ENCODE data around the gene KAT5. TPM values are rescaled to one million over a fixed set of nuclear protein-coding genes. Genes with fewer than 3 reads are reported as not detected.
A peak's percentile ranks its signal among the peaks of the same experiment; 100 is the strongest.
"Not testable (repeated sequence)": the region's sequence is repeated elsewhere in the genome, so short reads cannot be mapped to it uniquely, and the experiment has no call there.

The KAT5 gene
- total RNA-seq, 1 donor from 2014 or later = 76.3 TPM

DNA sequence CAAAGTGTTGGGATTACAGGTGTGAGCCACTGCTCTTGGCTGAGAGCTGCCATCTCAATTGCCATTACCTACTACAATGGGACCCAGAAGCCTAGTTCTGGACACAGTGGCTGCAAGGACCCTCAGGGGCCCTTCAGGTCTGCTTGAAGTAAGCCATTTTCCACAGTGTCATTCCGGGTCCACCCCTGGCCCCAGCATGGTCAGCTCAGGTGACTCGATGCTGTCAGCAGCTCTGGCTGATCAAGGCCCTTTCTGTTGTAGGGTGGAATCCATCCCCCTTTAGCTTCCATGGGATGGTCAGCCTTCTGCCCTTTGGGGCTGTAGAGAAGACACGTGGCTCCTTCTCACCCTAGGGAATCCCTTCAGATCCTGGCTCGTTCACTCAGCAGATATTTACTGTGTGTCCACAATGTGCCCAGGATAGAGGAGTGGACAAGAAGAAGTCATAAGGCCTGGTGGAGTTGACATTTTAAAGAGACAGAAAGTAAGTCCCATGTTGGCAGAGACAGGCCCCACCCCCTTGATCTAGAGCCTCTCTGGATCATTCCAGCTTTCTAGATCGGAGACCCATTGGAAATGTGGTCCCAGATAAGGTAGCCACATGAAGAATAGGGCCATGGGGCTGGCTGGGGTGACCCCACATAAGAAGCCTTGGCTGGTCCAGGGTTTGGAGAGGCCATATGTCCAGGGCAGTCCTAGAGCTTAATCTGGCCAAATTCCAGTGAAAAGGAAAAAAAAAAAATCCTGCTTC is 15.1 kb upstream of the KAT5 start:
- Mint-ChIP-seq H3K4me1 (ENCODE audit: low read depth) (no peaks in the 10 kb centered on the region), H3K4me3 (ENCODE audit: low read depth) (no peak overlapping the region), H3K27me3 (ENCODE audit: low read depth) (peaks cover 7% of the 10 kb centered on the region), H3K36me3 (ENCODE audit: low read depth) (no peaks in the 10 kb centered on the region), H3K9me3 (no peaks in the 10 kb centered on the region), H3K27ac (no peak overlapping the region)
- intact Hi-C loops (cut with micrococcal nuclease) = no loop called here
- DNase-seq (ENCODE audit: low spot score) = no peak

- intact Hi-C loops (cut with micrococcal nuclease) = no loop called here
- H3K36me3 Mint-ChIP-seq (ENCODE audit: low read depth) = no peaks in the 10 kb centered on the region
- no peak overlapping the region for H3K4me3 Mint-ChIP-seq (ENCODE audit: low read depth)
- H3K4me1 Mint-ChIP-seq (ENCODE audit: low read depth) = no peaks in the 10 kb centered on the region
- DNase-seq (ENCODE audit: low spot score) = no peak
- H3K9me3 Mint-ChIP-seq = no peaks in the 10 kb centered on the region
- no peak overlapping the region for H3K27ac Mint-ChIP-seq
- peaks cover 12% of the 10 kb centered on the region for H3K27me3 Mint-ChIP-seq (ENCODE audit: low read depth)
Measured at GRCh38 chr11:65698205-65698604, 13.8 kb upstream of the KAT5 start.

DNA sequence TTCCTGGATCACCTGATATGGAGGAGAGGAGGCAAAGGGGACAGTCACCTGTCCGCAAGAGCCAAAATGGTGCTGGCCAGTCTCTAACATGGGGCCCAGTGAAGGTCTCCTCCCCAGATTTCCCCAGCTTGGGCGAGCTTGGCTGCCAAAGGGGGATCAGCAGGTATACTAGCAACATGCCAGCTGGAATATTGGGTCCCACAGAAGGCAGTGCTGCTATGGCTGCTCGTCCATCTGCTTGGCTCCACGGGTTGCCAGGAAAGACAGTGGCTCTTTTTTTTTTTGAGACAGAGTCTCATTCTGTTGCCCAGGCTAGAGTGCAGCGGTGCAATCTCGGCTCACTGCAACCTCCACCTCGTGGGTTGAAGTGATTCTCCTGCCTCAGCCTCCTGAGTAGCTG is 12.7 kb upstream of the KAT5 start:
- Mint-ChIP-seq H3K4me3 (ENCODE audit: low read depth) (no peak overlapping the region), H3K9me3 (no peaks in the 10 kb centered on the region), H3K27ac (no peak overlapping the region), H3K4me1 (ENCODE audit: low read depth) (no peaks in the 10 kb centered on the region), H3K36me3 (ENCODE audit: low read depth) (no peaks in the 10 kb centered on the region), H3K27me3 (ENCODE audit: low read depth) (peaks cover 13% of the 10 kb centered on the region)
- intact Hi-C loops (cut with micrococcal nuclease) = no loop called here
- no peak for DNase-seq (ENCODE audit: low spot score)

GRCh38 chr11:65700399-65700798 is 11.7 kb upstream of the KAT5 start:
- Mint-ChIP-seq H3K9me3 (no peaks in the 10 kb centered on the region), H3K27me3 (ENCODE audit: low read depth) (peaks cover 15% of the 10 kb centered on the region), H3K4me3 (ENCODE audit: low read depth) (no peak overlapping the region), H3K4me1 (ENCODE audit: low read depth) (no peaks in the 10 kb centered on the region), H3K27ac (no peak overlapping the region), H3K36me3 (ENCODE audit: low read depth) (no peaks in the 10 kb centered on the region)
- no peak for DNase-seq (ENCODE audit: low spot score)
- intact Hi-C loops (cut with micrococcal nuclease) = no loop called here

DNA sequence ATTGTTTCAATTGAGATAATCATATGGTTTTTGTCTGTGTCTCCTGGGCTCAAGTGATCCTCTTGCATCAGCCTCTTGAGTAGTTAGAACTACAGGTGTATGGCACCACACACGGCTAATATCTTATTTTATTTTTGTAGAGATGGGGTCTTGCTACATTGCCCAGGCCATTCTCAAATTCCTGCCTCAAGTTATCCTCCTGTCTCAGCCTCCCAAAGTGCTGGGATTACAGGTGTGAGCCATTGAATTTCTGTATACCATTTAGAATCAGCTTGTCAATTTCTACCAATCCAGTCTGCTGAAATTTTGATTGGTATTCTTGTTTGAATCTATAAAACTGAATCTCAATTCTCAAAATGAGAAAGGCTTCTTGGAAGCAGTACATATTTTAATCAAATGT is 10.4 kb upstream of the KAT5 start:
- no peak overlapping the region for H3K27ac Mint-ChIP-seq
- no peak for DNase-seq (ENCODE audit: low spot score)
- peaks cover 15% of the 10 kb centered on the region for H3K27me3 Mint-ChIP-seq (ENCODE audit: low read depth)
- H3K4me1 Mint-ChIP-seq (ENCODE audit: low read depth) = peaks cover 3% of the 10 kb centered on the region
- no peaks in the 10 kb centered on the region for H3K9me3 Mint-ChIP-seq
- H3K4me3 Mint-ChIP-seq (ENCODE audit: low read depth) = no peak overlapping the region
- intact Hi-C loops (cut with micrococcal nuclease) = no loop called here
- no peaks in the 10 kb centered on the region for H3K36me3 Mint-ChIP-seq (ENCODE audit: low read depth)

DNA sequence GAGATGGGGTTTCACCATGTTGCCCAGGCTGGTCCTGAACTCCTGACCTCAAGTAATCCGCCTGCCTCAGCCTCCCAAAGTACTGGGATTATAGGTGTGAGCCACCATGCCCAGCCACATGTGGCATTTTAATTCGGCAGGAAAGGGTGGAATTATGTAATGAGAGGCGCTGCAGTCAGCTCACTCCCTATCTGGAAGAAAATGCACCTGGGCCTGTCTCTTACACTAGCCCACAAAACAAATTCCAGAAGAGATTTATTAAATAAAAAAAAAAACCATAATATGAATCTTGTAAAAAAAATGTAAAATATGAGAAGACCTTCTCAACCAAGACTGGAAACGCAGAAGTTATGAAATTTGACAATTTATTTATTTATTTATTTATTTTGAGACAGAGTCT is 8.2 kb upstream of the KAT5 start:
- H3K27me3 Mint-ChIP-seq (ENCODE audit: low read depth) = peaks cover 15% of the 10 kb centered on the region
- no peak overlapping the region for H3K27ac Mint-ChIP-seq
- no peak overlapping the region for H3K4me3 Mint-ChIP-seq (ENCODE audit: low read depth)
- H3K36me3 Mint-ChIP-seq (ENCODE audit: low read depth) = no peaks in the 10 kb centered on the region
- H3K9me3 Mint-ChIP-seq = no peaks in the 10 kb centered on the region
- peaks cover 7% of the 10 kb centered on the region for H3K4me1 Mint-ChIP-seq (ENCODE audit: low read depth)
- DNase-seq (ENCODE audit: low spot score) = no peak
- intact Hi-C loops (cut with micrococcal nuclease) = no loop called here

DNA sequence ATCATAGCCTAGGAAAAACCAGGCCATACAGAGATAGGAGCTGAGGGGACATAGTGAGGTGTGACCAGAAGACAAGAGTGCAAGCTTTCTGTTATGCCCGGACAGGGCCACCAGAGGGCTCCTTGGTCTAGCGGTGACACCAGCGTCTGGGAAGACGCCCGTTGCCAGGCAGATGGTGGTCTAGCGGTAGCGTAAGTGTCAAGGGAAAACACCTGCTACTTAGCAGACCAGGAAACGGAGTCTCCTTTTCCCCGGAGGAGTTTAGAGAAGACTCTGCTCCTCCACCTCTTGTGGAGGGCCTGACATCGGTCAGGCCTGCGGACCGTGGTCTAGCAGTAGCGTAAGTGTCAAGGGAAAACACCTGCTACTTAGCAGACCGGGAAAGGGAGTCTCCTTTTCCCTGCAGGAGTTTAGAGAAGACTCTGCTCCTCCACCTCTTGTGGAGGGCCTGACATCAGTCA is 5.7 kb upstream of the KAT5 start:
- H3K4me3 Mint-ChIP-seq (ENCODE audit: low read depth); H3K36me3 Mint-ChIP-seq (ENCODE audit: low read depth); H3K27ac Mint-ChIP-seq; H3K9me3 Mint-ChIP-seq; H3K27me3 Mint-ChIP-seq (ENCODE audit: low read depth): not testable (repeated sequence)
- peaks cover 13% of the 10 kb centered on the region for H3K4me1 Mint-ChIP-seq (ENCODE audit: low read depth)
- DNase-seq (ENCODE audit: low spot score) = peak; percentile 67
- intact Hi-C loops (cut with micrococcal nuclease) = loop anchor here (1.0 kb wide), 1 partner anchor 283 kb away; no protein-coding TSS in a partner anchor

DNA sequence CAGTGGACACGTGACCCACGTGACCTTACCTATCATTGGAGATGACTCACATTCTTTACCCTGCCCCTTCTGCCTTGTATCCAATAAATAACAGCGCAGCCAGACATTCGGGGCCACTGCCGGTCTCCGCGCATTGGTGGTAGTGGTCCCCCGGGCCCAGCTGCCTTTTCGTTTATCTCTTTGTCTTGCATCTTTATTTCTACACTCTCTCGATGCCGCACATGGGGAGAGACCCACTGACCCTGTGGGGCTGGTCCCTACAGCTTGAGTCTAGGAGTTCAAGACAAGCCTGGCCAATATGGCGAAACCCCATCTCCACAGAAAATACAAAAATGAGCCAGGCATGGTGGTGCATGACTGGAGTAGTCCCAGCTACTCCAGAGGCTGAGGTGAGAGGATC is 5.0 kb upstream of the KAT5 start:
- H3K36me3 Mint-ChIP-seq (ENCODE audit: low read depth); H3K4me3 Mint-ChIP-seq (ENCODE audit: low read depth); intact Hi-C loops (cut with micrococcal nuclease); H3K27ac Mint-ChIP-seq; H3K9me3 Mint-ChIP-seq; H3K27me3 Mint-ChIP-seq (ENCODE audit: low read depth); DNase-seq (ENCODE audit: low spot score): not testable (repeated sequence)
- H3K4me1 Mint-ChIP-seq (ENCODE audit: low read depth) = peaks cover 13% of the 10 kb centered on the region

- H3K27ac Mint-ChIP-seq = no peak overlapping the region
- peaks cover 20% of the 10 kb centered on the region for H3K4me1 Mint-ChIP-seq (ENCODE audit: low read depth)
- H3K4me3 Mint-ChIP-seq (ENCODE audit: low read depth) = no peak overlapping the region
- H3K9me3 Mint-ChIP-seq = no peaks in the 10 kb centered on the region
- intact Hi-C loops (cut with micrococcal nuclease) = no loop called here
- DNase-seq (ENCODE audit: low spot score) = no peak
- H3K36me3 Mint-ChIP-seq (ENCODE audit: low read depth) = peaks cover 10% of the 10 kb centered on the region
- peaks cover 2% of the 10 kb centered on the region for H3K27me3 Mint-ChIP-seq (ENCODE audit: low read depth)
Measured at GRCh38 chr11:65708451-65708850, 3.6 kb upstream of the KAT5 start.

DNA sequence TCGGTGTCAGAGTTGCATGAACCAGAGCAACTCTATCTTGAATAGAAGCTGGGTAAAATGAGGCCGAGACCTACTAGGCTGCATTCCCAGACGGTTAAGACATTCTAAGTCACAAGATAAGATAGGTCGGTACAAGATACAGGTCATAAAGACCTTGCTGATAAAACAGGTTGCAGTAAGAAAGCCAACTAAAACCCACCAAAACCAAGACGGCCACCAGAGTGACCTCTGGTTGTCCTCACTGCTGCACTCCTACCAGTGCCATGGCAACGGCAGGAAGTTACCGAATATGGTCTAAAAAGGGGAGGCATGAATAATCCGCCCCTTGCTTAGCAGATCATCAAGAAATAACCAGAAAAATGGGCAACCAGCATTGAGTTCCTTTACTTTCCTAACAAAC is 2.4 kb upstream of the KAT5 start:
- H3K27me3 Mint-ChIP-seq (ENCODE audit: low read depth) = no peaks in the 10 kb centered on the region
- no peak for DNase-seq (ENCODE audit: low spot score)
- no peak overlapping the region for H3K27ac Mint-ChIP-seq
- H3K4me1 Mint-ChIP-seq (ENCODE audit: low read depth) = peaks cover 26% of the 10 kb centered on the region
- intact Hi-C loops (cut with micrococcal nuclease) = loop anchor here (5.0 kb wide), 3 partner anchors 63 to 293 kb away; partner anchors contain the start of genes BANF1, EIF1AD, FAM89B and ZNRD2
- no peak overlapping the region for H3K4me3 Mint-ChIP-seq (ENCODE audit: low read depth)
- no peaks in the 10 kb centered on the region for H3K9me3 Mint-ChIP-seq
- peaks cover 21% of the 10 kb centered on the region for H3K36me3 Mint-ChIP-seq (ENCODE audit: low read depth)

- Mint-ChIP-seq H3K36me3 (ENCODE audit: low read depth) (peaks cover 28% of the 10 kb centered on the region), H3K4me3 (ENCODE audit: low read depth) (no peak overlapping the region), H3K4me1 (ENCODE audit: low read depth) (peaks cover 26% of the 10 kb centered on the region), H3K27me3 (ENCODE audit: low read depth) (no peaks in the 10 kb centered on the region), H3K9me3 (no peaks in the 10 kb centered on the region), H3K27ac (no peak overlapping the region)
- intact Hi-C loops (cut with micrococcal nuclease) = loop anchor here (5.0 kb wide), 3 partner anchors 62 to 292 kb away; partner anchors contain the start of genes BANF1, EIF1AD, FAM89B and ZNRD2
- no peak for DNase-seq (ENCODE audit: low spot score)
Measured at GRCh38 chr11:65710421-65710820, 1.6 kb upstream of the KAT5 start.

DNA sequence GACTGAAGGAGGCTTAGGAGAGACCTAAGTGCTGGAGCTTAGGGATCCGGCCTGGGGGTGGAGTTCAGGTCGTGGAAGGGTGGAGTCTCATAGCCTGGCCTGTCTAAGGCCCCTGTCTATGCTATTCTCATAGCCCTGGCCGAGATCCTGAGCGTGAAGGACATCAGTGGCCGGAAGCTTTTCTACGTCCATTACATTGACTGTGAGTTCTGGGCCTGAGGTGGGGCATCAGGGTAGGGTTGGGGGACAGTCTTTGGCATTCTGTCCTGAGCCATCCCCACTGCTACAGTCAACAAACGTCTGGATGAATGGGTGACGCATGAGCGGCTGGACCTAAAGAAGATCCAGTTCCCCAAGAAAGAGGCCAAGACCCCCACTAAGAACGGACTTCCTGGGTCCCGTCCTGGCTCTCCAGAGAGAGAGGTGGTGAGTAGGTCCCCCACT is 603 bp downstream of the KAT5 start:
- peak overlapping the region; percentile 91 for H3K27ac Mint-ChIP-seq
- intact Hi-C loops (cut with micrococcal nuclease) = loop anchor here (1.0 to 5.0 kb wide), 6 partner anchors 8 to 290 kb away; partner anchors contain the start of genes BANF1, CFL1, EIF1AD and FAM89B
- H3K9me3 Mint-ChIP-seq = no peaks in the 10 kb centered on the region
- peak overlapping the region; percentile 89 for H3K4me3 Mint-ChIP-seq (ENCODE audit: low read depth)
- no peak for DNase-seq (ENCODE audit: low spot score)
- peaks cover 24% of the 10 kb centered on the region for H3K4me1 Mint-ChIP-seq (ENCODE audit: low read depth)
- peaks cover 47% of the 10 kb centered on the region for H3K36me3 Mint-ChIP-seq (ENCODE audit: low read depth)
- H3K27me3 Mint-ChIP-seq (ENCODE audit: low read depth) = no peaks in the 10 kb centered on the region

GRCh38 chr11:65713212-65713969 is 1.3 kb downstream of the KAT5 start:
- no peaks in the 10 kb centered on the region for H3K27me3 Mint-ChIP-seq (ENCODE audit: low read depth)
- H3K9me3 Mint-ChIP-seq = no peaks in the 10 kb centered on the region
- DNase-seq (ENCODE audit: low spot score) = no peak
- H3K4me3 Mint-ChIP-seq (ENCODE audit: low read depth) = peak overlapping the region; percentile 89
- H3K4me1 Mint-ChIP-seq (ENCODE audit: low read depth) = peaks cover 24% of the 10 kb centered on the region
- H3K27ac Mint-ChIP-seq = no peak overlapping the region
- peaks cover 55% of the 10 kb centered on the region for H3K36me3 Mint-ChIP-seq (ENCODE audit: low read depth)
- intact Hi-C loops (cut with micrococcal nuclease) = loop anchor here (2.0 to 5.0 kb wide), 4 partner anchors 59 to 289 kb away; partner anchors contain the start of genes BANF1, CFL1, EIF1AD and FAM89B

Measured in activated T-helper 2 cell treated with anti-CD3 and anti-CD28 coated beads, Interferon-gamma antibody, Interleukin-2, Interleukin-4, amounts not matched to agents 10 μg/mL and 5 μg/mL and 100 μg/mL, durations not matched to agents 14 hours and 24 hours and 36 hours (primary cell).